Sciatic nerve (tissue), 2 donors: ENCODE data around the gene LCE1F. TPM values are rescaled to one million over a fixed set of nuclear protein-coding genes. Genes with fewer than 3 reads are reported as not detected.

Source experiments
- ATAC-seq: fragments of 200-7000 bp; cut with Tn5 transposase; one replicate; pipeline ENCODE4 v1.9.1; 2020; ENCODE audit warnings: mild to moderate bottlenecking, moderate library complexity
- DNase-seq: peaks from one replicate; pipeline ENCODE4 v3.0.0-alpha.2; 2020; ENCODE audit warnings: low spot score
- intact Hi-C: fragments of 100-400 bp; cut with DNase I; formaldehyde crosslinking; loops from one replicate; pipeline ENCODE4 v1.14.2; 2022
- total RNA-seq: library from RNA; stranded (reverse); fragmentation: NEBNext Ultra II Directional; extraction: Animal tissue kit (Norgen Biotek cat#: 25700); gene quantifications from one replicate; pipeline ENCODE4 v1.2.1, GENCODE V29; 2021
- donor health status: DM: no; HTN: no; CAD: no.
- donor health status: DM: no; HTN: no; CAD: no.

Gene LCE1F
- total RNA-seq, 1 donor from 2014 or later, result not detected

DNA sequence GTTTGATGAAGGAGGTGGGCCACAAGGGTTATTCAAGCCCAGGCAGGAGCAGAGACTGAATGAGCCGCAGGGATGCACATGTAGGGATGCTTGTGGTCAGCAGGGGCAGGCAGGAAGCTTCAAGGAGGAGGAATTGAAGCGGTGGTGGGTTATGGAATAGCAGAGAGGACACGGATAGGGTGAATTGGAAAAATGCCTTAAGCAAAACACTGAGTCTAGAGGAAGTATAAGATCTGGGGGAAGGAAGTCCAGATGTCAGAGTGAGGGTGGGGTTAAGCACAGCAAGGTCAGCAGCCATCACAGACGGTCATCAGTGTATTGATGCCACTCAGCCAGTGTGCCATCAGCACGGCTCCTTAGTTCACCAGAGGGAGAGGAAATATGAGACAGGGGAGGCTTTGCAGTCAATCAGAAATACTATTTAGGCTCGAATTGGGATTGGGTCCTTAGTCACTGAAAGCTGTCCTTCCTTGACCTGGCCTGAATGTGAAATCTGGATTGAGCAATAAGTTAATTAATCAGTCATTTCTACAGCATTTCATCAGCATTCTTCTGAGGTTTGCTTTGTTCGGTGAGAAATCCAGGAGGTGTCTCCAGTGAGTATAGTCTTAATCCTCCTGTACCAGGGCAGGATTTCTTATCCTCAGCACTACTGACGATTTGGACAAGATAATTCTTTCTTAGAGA lies 6.0 kb upstream of the LCE1F start:
- intact Hi-C loops, result no loop called here
- DNase-seq (no peak), ATAC-seq (no peak)

DNA sequence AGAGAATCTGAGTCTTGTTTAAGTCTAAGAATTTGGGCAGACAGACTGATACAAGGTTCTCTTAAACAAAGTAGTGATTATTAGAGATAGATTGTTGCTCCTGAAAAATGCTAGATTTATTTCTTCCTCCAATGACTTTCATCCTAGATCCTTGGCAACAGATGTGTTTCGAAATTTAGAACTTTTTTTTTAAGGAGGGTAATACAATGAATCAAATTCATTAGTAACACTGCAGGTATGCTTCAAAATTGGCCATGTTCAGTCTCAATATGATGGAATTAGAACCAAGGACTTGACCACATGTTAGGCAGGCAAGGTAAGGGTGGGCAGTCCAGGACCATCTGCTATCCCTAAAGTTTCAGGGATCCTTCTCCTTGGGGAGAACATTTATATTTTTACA lies 4.5 kb upstream of the LCE1F start:
- DNase-seq (no peak), ATAC-seq (no peak)
- intact Hi-C loops, result no loop called here

DNA sequence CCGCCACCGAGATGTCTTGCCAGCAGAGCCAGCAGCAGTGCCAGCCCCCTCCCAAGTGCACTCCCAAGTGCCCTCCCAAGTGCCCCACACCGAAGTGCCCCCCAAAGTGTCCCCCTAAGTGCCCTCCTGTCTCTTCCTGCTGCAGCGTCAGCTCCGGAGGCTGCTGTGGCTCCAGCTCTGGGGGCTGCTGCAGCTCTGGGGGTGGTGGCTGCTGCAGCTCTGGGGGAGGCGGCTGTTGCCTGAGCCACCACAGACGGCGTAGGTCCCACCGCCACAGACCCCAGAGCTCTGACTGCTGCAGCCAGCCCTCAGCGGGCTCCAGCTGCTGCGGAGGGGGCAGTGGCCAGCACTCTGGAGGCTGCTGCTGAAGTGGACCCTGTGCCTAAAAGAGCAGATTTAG lies 1.4 kb downstream of the LCE1F start:
- intact Hi-C loops, result no loop called here
- DNase-seq (no peak), ATAC-seq (no peak)

DNA sequence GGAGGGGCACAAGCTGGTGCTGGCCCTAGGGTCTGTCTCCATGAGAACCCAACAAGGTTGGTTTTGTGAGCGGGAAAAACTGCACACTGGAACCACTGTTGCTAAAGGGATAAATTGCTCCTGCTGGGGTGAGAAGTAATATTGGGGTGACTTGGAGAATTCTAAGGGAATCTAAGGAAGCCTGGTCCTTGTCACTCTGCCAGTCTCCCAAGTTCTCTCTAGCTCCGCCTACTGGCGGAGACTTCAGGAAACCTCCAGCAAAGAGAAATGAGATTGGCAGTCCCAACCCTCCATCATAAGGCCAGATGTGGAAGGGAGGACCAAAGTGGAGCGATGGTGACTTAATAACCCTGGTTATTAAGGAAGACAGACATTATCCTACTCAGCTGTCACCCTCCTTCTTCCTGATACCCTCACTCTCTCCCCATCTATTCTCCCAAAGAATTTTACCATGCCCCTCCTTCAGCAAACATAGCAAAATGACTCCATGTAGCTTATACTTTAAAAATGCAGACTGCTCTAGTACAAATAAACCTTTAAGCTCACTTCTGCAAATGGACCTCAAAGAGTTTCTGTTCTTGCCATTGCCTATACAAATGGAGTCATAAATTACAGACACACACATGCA lies 2.7 kb downstream of the LCE1F start:
- DNase-seq, result no peak
- no peak for ATAC-seq
- intact Hi-C loops, result no loop called here

DNA sequence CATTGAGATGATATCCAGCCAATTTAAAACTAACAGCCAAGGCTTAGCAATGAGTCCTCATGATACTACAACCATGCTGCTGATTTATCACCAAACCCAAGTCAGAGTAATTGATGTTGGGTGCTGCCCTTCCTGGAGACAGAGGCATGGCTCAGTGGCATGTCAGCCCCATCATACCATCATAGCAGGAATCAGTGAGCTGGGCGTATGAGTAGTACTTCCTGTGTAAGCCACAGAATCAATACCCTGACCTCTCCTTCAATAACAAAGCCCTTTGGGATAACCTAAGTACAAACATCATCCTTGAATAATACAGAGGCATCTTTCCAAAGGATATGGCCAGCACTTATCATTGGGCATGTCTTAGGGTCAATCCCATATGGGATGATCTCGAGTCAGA lies 8.2 kb downstream of the LCE1F start:
- no peak for ATAC-seq
- DNase-seq, result no peak
- intact Hi-C loops, result no loop called here

DNA sequence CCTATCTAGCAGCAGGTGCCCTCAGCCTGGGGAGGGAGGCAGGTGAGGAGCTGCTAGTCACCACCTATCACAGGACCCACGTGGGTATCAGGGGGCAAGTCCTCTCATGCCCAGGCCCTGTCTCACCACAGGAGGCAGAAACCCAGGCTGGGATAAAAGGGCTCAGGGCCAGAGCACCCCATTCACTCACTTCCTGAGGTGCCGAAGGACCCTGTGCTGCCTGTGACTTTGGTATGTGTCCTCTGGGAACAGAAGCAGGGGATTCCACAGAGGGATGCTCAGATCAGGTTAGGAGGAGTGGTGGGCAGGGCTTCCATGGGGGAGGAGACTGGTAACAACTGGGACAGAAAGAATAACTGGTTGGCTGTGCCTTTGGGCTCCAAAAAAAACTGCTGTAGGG lies 11.1 kb downstream of the LCE1F start, which contains the start of gene LCE1E:
Gene LCE1E, plus strand, starts transcription at position 181 of the 400 bp plus-strand sequence. CDS start 1,043 bp downstream, outside the sequence.
- intact Hi-C loops, result no loop called here
- no peak for DNase-seq
- ATAC-seq, result no peak

DNA sequence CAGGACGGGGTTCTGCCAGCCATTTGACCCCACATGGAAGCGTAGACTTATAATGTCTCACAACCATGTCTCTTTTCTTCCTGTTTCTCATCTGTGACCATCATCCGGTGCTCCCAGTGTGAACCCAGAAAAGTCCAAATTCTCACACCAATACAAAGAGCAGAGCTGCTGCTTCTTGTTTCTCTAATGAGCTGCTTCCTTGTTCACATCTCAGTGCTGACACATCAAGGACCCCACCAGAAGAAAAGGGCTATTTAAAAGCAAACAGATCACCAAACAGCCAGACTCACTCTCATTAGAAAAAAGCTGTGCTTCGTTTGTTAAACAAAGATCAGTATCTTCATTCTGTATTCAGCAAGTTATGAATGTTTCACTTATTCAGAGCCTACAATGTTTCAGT lies 20.7 kb downstream of the LCE1F start:
- DNase-seq, result no peak
- intact Hi-C loops, result no loop called here
- no peak for ATAC-seq

DNA sequence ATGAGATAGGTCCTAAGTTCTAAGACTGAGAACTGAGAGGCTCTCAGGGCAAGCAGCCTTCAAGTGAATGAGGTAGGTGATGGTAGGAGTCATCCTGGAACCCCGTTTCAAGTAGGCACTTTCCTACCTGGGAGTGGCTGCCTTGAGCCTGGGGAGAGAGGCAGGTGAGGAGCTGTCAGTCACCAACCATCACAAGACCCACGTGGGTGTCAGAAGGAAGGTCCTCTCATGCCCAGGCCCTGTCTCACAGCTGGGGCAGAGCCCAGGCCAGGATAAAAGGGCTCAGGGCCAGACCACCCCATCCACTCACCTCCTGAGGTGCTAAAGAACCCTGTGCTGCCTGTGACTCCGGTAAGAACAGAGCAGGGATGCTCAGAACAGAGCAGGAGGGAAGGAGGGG lies 21.5 kb downstream of the LCE1F start, which contains the start of gene LCE1D:
Gene LCE1D, plus strand, starts transcription at position 301 of the 400 bp plus-strand sequence. CDS start 1,074 bp downstream, outside the sequence.
- ATAC-seq, result no peak
- DNase-seq, result no peak
- intact Hi-C loops, result no loop called here

DNA sequence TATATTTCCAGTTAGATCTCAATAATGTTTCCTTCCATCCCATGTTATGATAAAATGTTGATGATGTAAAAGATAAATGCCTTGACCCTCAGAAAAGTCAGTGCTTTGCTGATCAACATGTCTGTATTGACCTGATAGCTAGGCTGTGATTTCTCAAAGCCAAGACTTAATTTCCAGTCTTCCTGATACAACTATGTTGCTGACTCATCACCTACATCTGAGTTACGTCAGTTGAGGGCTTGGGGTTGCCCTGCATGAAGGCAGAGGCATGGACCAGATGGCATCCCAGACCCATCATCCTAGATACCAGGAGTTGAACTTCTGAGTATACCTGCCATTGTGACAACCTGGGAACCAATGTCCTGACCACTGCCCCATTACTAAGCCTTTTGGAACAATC lies 26.4 kb downstream of the LCE1F start:
- ATAC-seq (no peak), DNase-seq (no peak)
- intact Hi-C loops, result no loop called here

DNA sequence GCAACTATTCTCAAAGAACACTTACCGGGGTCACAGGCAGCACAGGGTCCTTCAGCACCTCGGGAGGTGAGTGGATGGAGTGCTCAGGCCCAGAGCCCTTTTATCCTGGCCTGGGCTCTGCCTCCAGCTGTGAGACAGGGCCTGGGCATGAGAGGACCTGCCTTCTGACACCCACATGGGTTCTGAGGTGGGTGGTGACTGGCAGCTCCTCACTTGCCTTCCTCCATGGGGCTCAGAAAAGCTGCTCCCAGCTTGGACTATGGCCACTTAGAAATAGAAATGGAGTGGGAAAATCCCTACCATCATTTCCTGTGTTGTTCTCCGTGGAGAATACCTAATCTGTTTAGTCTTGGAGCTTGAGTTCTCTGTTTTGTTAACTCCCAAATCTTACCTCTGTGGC lies 31.6 kb downstream of the LCE1F start, which contains the start of gene LCE1C:
Gene LCE1C, minus strand, starts transcription at position 76 of the 400 bp plus-strand sequence. CDS start 1,173 bp downstream, outside the sequence.
- intact Hi-C loops, result no loop called here
- DNase-seq (no peak), ATAC-seq (no peak)

DNA sequence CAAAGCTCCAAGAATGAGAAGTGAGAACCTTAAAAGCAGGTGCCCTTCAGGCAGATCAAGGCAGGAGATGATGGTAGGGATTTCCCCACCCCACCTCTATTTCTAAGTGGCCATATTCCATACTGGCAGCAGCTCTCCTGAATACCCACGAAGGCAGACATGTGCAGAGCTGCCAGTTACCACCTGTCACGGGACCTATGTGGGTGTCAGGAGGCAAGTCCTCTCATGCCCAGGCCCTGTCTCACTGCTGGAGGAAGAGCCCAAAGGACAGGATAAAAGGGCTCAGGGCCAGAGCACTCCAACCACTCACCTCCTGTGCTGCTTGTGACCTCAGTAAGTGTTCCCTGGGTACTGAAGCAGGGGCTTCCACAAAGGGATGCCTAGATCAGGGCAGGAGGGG lies 36.1 kb downstream of the LCE1F start:
- intact Hi-C loops, result no loop called here
- no peak for ATAC-seq
- DNase-seq, result no peak

DNA sequence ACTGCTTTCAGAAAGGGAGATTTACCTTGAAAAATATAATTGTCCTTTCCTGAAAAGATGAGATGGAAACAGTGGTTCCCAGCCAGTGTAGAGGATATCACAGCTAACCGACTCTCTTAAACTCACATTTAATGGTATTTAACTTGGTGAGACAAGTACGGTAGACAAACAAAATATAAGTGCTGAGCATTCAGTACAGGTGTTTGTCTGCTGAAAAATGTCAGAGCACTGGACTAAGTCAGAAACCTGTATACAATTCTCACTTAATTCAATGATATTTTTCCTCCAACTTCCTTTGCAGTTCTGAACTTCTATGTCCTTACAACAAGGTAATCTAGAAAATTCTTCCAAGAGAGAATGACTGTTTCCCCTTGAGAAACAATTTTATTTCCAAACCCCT lies 36.7 kb downstream of the LCE1F start, which contains the start of gene LCE1B:
Gene LCE1B, plus strand, starts transcription at position 301 of the 400 bp plus-strand sequence. CDS start 476 bp downstream, outside the sequence.
- intact Hi-C loops, result no loop called here
- DNase-seq, result no peak
- ATAC-seq, result no peak

DNA sequence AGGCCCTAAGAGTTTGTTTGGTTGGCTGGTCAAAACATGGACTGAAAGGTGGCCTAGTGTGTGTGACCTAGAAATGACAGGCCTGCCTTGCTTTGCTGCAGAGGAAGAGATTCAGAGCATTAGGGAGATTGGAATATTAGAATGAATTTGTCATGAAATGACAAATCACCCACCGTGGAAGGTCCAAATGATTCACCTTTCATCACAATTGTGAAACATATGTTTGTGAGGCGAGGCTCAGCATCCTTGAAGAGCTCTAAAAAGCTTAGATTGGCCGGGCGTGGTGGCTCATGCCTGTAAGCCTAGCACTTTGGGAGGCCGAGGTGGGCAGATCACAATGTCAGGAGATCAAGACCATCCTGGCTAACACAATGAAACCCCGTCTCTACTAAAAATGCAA lies 42.4 kb downstream of the LCE1F start:
- intact Hi-C loops, result no loop called here
- DNase-seq (no peak), ATAC-seq (no peak)

DNA sequence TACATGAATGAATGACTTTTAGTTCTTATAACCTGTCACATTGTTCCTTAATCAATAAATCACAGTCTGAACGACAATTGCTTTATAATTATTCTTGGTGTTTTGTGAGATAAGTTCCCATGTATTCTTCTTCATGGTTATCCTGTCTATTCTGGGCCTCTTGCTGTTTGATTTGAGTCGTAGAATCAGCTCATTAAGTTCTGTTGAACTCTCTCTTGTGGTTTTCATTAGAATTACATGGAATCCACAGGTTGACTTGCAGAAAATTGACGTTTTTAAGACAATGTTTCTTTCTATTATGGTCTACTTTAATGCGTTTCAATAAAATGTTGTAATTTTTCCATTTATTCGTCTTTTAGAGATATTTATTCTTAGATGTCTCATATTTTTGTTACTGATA lies 48.4 kb downstream of the LCE1F start:
- no peak for DNase-seq
- ATAC-seq, result no peak
- intact Hi-C loops, result no loop called here

DNA sequence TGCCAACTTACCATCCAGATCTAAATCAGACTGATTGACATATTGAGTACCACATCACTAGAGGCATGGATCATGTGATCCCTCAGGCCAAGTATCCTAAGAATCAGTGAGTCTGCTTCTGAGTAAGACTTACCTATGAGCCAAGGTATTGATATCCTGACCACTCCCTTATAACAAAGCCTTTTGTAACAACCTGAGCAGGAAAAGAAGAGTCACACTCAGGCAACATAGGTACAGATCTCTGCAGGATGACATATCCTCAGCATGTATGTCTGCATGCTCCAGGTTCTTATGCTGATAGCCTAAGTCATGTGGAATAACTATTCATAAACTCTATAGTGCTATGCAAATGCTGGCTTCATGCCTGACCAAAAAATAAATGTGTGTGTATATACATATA lies 50.0 kb downstream of the LCE1F start:
- no peak for ATAC-seq
- no peak for DNase-seq
- intact Hi-C loops, result no loop called here

Other genes with a start within 250 kb of the LCE1F start
- not detected for gene LCE3E, start 208.4 kb upstream of the LCE1F start, total RNA-seq
- not detected for gene LCE3D, start 194.6 kb upstream of the LCE1F start, total RNA-seq
- not detected for gene LCE3C, start 174.9 kb upstream of the LCE1F start, total RNA-seq
- not detected for gene LCE3B, start 161.3 kb upstream of the LCE1F start, total RNA-seq
- not detected for gene LCE3A, start 152.0 kb upstream of the LCE1F start, total RNA-seq
- not detected for gene LCE2D, start 111.8 kb upstream of the LCE1F start, total RNA-seq
- gene LCE2C, start 99.9 kb upstream of the LCE1F start, total RNA-seq, result not detected
- gene LCE2B, start 89.0 kb upstream of the LCE1F start, total RNA-seq, result not detected
- not detected for gene LCE2A, start 76.8 kb upstream of the LCE1F start, total RNA-seq
- gene LCE4A, start 67.0 kb upstream of the LCE1F start, total RNA-seq, result not detected
- not detected for gene KPRP, start 17.1 kb upstream of the LCE1F start, total RNA-seq
- gene LCE1E, start 11.1 kb downstream of the LCE1F start, total RNA-seq, result not detected
- gene LCE1D, start 21.6 kb downstream of the LCE1F start, total RNA-seq, result not detected
- not detected for gene LCE1C, start 31.5 kb downstream of the LCE1F start, total RNA-seq
- not detected for gene LCE1B, start 36.8 kb downstream of the LCE1F start, total RNA-seq
- not detected for gene LCE1A, start 52.3 kb downstream of the LCE1F start, total RNA-seq
- not detected for gene LCE6A, start 67.7 kb downstream of the LCE1F start, total RNA-seq
- not detected for gene LCE7A, start 84.9 kb downstream of the LCE1F start, total RNA-seq
- not detected for gene SMCP, start 103.2 kb downstream of the LCE1F start, total RNA-seq
- gene IVL, start 133.4 kb downstream of the LCE1F start, total RNA-seq, result not detected
- gene SPRR5, start 172.1 kb downstream of the LCE1F start, total RNA-seq, result not detected
- gene SPRR4, start 195.5 kb downstream of the LCE1F start, total RNA-seq, result not detected
- gene SPRR1A, start 208.9 kb downstream of the LCE1F start, total RNA-seq, result not detected
- 0.45 TPM for gene SPRR3, start 226.6 kb downstream of the LCE1F start, total RNA-seq